Liver (tissue), 3 donors: Measurements from ENCODE around the gene CDH20.

Experiments
- ATF3 ChIP-seq: IDR thresholded peaks from 2 replicates; pipeline ENCODE4 v1.6.1; 2016; ENCODE audit warnings: antibody characterized with exemption
- CTCF ChIP-seq: fragments of 150-350 bp; IDR thresholded peaks from 2 replicates; pipeline ENCODE4 v1.5.1; 2017; ENCODE audit warnings: improper control_type of control experiment, low read depth, low read length; ENCODE audit not compliant: missing input control
- GABPA ChIP-seq, 2 donors: IDR thresholded peaks in 1 of 2; conservative IDR thresholded peaks in 1 of 2; 2 replicates each; pipeline ENCODE4 v1.6.1; 2016; ENCODE audit warnings: antibody characterized with exemption in 2 of 2, mild to moderate bottlenecking in 1 of 2, moderate library complexity in 1 of 2
- JUND ChIP-seq, 2 donors: IDR thresholded peaks; 2 replicates each; pipeline ENCODE4 v1.6.1; 2016; ENCODE audit warnings: antibody characterized with exemption in 2 of 2
- MAX ChIP-seq: IDR thresholded peaks from 2 replicates; pipeline ENCODE4 v1.6.1; 2016; ENCODE audit warnings: antibody characterized with exemption
- TAF1 ChIP-seq: conservative IDR thresholded peaks from 2 replicates; pipeline ENCODE4 v1.6.1; 2016; ENCODE audit warnings: antibody characterized with exemption, mild to moderate bottlenecking
- YY1 ChIP-seq: IDR thresholded peaks from 2 replicates; pipeline ENCODE4 v1.6.1; 2016; ENCODE audit warnings: antibody characterized with exemption, mild to moderate bottlenecking
- TF ChIP-seq, protein P1 (sequence below): IDR thresholded peaks from 2 replicates; pipeline ENCODE4 v1.6.1; 2016; ENCODE audit warnings: antibody characterized with exemption, mild to moderate bottlenecking
- donor health status: healthy.
- donor health status: healthy.

- no peak for TF ChIP-seq CTCF
- TF ChIP-seq, protein P1, sequence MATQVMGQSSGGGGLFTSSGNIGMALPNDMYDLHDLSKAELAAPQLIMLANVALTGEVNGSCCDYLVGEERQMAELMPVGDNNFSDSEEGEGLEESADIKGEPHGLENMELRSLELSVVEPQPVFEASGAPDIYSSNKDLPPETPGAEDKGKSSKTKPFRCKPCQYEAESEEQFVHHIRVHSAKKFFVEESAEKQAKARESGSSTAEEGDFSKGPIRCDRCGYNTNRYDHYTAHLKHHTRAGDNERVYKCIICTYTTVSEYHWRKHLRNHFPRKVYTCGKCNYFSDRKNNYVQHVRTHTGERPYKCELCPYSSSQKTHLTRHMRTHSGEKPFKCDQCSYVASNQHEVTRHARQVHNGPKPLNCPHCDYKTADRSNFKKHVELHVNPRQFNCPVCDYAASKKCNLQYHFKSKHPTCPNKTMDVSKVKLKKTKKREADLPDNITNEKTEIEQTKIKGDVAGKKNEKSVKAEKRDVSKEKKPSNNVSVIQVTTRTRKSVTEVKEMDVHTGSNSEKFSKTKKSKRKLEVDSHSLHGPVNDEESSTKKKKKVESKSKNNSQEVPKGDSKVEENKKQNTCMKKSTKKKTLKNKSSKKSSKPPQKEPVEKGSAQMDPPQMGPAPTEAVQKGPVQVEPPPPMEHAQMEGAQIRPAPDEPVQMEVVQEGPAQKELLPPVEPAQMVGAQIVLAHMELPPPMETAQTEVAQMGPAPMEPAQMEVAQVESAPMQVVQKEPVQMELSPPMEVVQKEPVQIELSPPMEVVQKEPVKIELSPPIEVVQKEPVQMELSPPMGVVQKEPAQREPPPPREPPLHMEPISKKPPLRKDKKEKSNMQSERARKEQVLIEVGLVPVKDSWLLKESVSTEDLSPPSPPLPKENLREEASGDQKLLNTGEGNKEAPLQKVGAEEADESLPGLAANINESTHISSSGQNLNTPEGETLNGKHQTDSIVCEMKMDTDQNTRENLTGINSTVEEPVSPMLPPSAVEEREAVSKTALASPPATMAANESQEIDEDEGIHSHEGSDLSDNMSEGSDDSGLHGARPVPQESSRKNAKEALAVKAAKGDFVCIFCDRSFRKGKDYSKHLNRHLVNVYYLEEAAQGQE, result no peak
- no peak for TF ChIP-seq JUND (IDR thresholded peaks at IDR 0.05)
- TF ChIP-seq GABPA (IDR thresholded peaks at IDR 0.05 in 1 of 2, conservative IDR thresholded peaks at IDR 0.05 in 1 of 2), result no peak
- no peak for TF ChIP-seq YY1
- TF ChIP-seq TAF1, result no peak
- no peak for TF ChIP-seq MAX
- no peak for TF ChIP-seq ATF3
These were observed 198.7 kb downstream of the CDH20 start for GRCh38 chr18:61531891-61532290.
